Tibial artery (tissue), 4 donors: ENCODE measurements around the gene KLHL35.
A peak's percentile ranks its signal among the peaks of the same experiment; 100 is the strongest.

Experiments
- DNase-seq, 2 donors: peaks; one replicate each; pipeline ENCODE4 v3.0.0-alpha.2; 2019
- H3K27ac ChIP-seq, 2 donors: fragments of 200-600 bp; sonication (generic) in 1 of 2; 1 replicate in 1 of 2; 2 replicates in 1 of 2; pipeline ENCODE4 v1.5.1; 2018 to 2019; ENCODE audit warnings: mild to moderate bottlenecking in 1 of 2
- H3K27me3 ChIP-seq, 2 donors: fragments of 200-600 bp; sonication (generic) in 1 of 2; one replicate each; pipeline versions ENCODE4 v1.5.1 to v1.6.0; 2016 to 2019
- H3K36me3 ChIP-seq, 3 donors: fragments of 200-600 bp; sonication (generic) in 2 of 3; one replicate each; pipeline ENCODE4 v1.5.1; 2016 to 2019; ENCODE audit warnings: mild to moderate bottlenecking in 2 of 3
- H3K4me1 ChIP-seq, 4 donors: fragments of 200-600 bp; sonication (generic) in 2 of 4; 1 replicate in 3 of 4; 2 replicates in 1 of 4; pipeline ENCODE4 v1.5.1; 2016 to 2019
- H3K4me3 ChIP-seq, 2 donors: fragments of 200-600 bp; sonication (generic) in 1 of 2; 1 replicate in 1 of 2; 2 replicates in 1 of 2; pipeline ENCODE4 v1.5.1; 2018 to 2019; ENCODE audit warnings: mild to moderate bottlenecking in 2 of 2
- H3K9me3 ChIP-seq, 3 donors: fragments of 200-600 bp; sonication (generic) in 1 of 3; one replicate each; pipeline ENCODE4 v1.5.1; 2016 to 2019
- CTCF ChIP-seq, 2 experiments: fragments of 200-600 bp in 1 of 2; fragments of 450-650 bp in 1 of 2; IDR thresholded peaks; one replicate each; pipeline ENCODE4 v1.5.1; 2017 to 2019; ENCODE audit warnings: antibody characterized with exemption in 2 of 2, mild to moderate bottlenecking in 1 of 2, moderate library complexity in 1 of 2
- intact Hi-C: fragments of 100-400 bp; cut with DNase I; formaldehyde crosslinking; loops from one replicate; pipeline ENCODE4 v1.15.0; 2023; ENCODE audit warnings: low total_unique reads

KLHL35 gene

GRCh38 chr11:75428989-75429640, 3.9 kb downstream of the KLHL35 start:
- intact Hi-C loops = no loop called here
- H3K27me3 ChIP-seq = peaks cover 0 to 10% of the 10 kb centered on the region in 2 donors
- H3K4me3 ChIP-seq = peak overlapping the region; percentile 48 to 52
- TF ChIP-seq CTCF (IDR thresholded peaks at IDR 0.05) = no peak
- no peak overlapping the region for H3K27ac ChIP-seq
- no peaks in the 10 kb centered on the region for H3K36me3 ChIP-seq
- H3K4me1 ChIP-seq = peaks cover 0 to 31% (median 17%) of the 10 kb centered on the region in 4 donors
- H3K9me3 ChIP-seq = peaks cover 0 to 7% (median 0%) of the 10 kb centered on the region in 3 donors
- no peak for DNase-seq

- Histone ChIP-seq H3K4me3 (peak overlapping the region; percentile 41 to 56), H3K9me3 (peaks cover 0 to 7% (median 0%) of the 10 kb centered on the region in 3 donors), H3K27me3 (peaks cover 0 to 10% of the 10 kb centered on the region in 2 donors), H3K27ac (peak overlapping the region; percentile 63 to 67), H3K4me1 (peaks cover 0 to 31% (median 17%) of the 10 kb centered on the region in 4 donors), H3K36me3 (peaks cover 0 to 8% (median 5%) of the 10 kb centered on the region in 3 donors)
- peak; percentile 95 to 96 for DNase-seq
- no peak for TF ChIP-seq CTCF (IDR thresholded peaks at IDR 0.05)
- intact Hi-C loops = no loop called here
Observed at GRCh38 chr11:75428281-75428724, 4.7 kb downstream of the KLHL35 start.

- H3K27ac ChIP-seq = no peak overlapping the region
- intact Hi-C loops = no loop called here
- peaks cover 0 to 7% (median 0%) of the 10 kb centered on the region in 3 donors for H3K9me3 ChIP-seq
- TF ChIP-seq CTCF (IDR thresholded peaks at IDR 0.05) = no peak
- H3K36me3 ChIP-seq = peaks cover 0 to 18% (median 13%) of the 10 kb centered on the region in 3 donors
- no peak overlapping the region for H3K4me3 ChIP-seq
- no peak for DNase-seq
- peaks cover 0 to 31% (median 17%) of the 10 kb centered on the region in 4 donors for H3K4me1 ChIP-seq
- H3K27me3 ChIP-seq = peaks cover 0 to 5% of the 10 kb centered on the region in 2 donors
Observed at GRCh38 chr11:75427181-75427580, 5.8 kb downstream of the KLHL35 start.

DNA sequence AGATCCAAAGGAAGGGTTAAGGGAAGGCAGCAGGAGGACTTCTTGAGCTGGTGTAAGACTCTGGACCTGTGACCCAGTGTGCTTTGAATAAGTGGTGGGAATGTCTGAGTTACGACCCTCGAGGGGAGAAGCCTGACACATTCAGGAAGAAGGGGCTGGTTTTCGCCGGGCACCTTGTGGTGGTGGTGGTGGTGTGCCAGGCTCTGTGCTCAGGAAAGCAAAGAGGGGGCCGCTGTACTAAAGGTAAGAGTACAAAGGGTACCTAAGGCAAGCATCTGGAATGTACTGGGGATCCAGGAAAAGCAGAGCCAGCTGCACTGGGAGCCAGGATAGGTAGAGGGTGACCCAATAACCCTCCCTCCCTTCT, 6.3 kb downstream of the KLHL35 start:
- no peak for TF ChIP-seq CTCF (IDR thresholded peaks at IDR 0.05)
- Histone ChIP-seq H3K4me3 (no peak overlapping the region), H3K36me3 (peaks cover 0 to 19% (median 14%) of the 10 kb centered on the region in 3 donors), H3K9me3 (peaks cover 0 to 7% (median 0%) of the 10 kb centered on the region in 3 donors), H3K27me3 (peaks cover 0 to 5% of the 10 kb centered on the region in 2 donors), H3K27ac (no peak overlapping the region), H3K4me1 (peaks cover 0 to 31% (median 17%) of the 10 kb centered on the region in 4 donors)
- intact Hi-C loops = no loop called here
- no peak for DNase-seq

DNA sequence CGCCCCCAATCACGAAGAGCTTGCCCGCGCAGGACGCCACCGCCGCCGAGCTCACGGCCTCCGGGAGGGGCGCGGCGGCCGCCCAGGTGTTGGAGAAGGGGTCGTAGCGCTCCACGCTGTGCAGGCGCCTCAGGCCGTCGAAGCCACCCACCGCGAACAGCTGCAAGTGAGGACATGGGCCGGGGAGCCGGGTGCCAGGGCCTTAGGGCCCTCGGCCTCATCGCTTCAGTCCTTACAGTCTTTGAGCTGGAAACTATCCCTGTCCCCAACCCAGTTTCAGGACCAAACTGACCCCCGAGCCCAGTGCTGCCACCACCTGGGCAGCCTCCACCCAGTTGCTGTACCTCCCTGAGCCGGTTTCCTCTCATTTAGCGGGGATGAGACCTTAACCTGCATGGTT, 7.6 kb downstream of the KLHL35 start:
- TF ChIP-seq CTCF (IDR thresholded peaks at IDR 0.05) = no peak
- peaks cover 0 to 23% (median 10%) of the 10 kb centered on the region in 4 donors for H3K4me1 ChIP-seq
- no peaks in the 10 kb centered on the region for H3K27me3 ChIP-seq
- no peak overlapping the region for H3K4me3 ChIP-seq
- DNase-seq = no peak
- intact Hi-C loops = no loop called here
- H3K27ac ChIP-seq = no peak overlapping the region
- peaks cover 0 to 7% (median 0%) of the 10 kb centered on the region in 3 donors for H3K9me3 ChIP-seq
- H3K36me3 ChIP-seq = peaks cover 0 to 27% (median 14%) of the 10 kb centered on the region in 3 donors
